ENCODE results near the gene EYS. TPM values are rescaled to one million over a fixed set of nuclear protein-coding genes. Genes with fewer than 3 reads are reported as not detected.

Gene EYS
- total RNA-seq, 6 experiments from 2014 or later, result 0.18 TPM; not detected in 5

GRCh38 chr6:65199683-65200082 is 507.3 kb downstream of the EYS start:
- H3K27ac Mint-ChIP-seq, result no peak overlapping the region
- peaks cover 24% of the 10 kb centered on the region for H3K9me3 Mint-ChIP-seq
- TF ChIP-seq CTCF (IDR thresholded peaks at IDR 0.05), result no peak
- DNase-seq, result no peak
- no peaks in the 10 kb centered on the region for H3K36me3 Mint-ChIP-seq (ENCODE audit: low read depth)
- no peaks in the 10 kb centered on the region; the same call in 1 of the 2 replicates for H3K27me3 Mint-ChIP-seq (ENCODE audit: insufficient read depth)
- H3K4me1 Mint-ChIP-seq (ENCODE audit: low read depth), result no peaks in the 10 kb centered on the region
- no peak overlapping the region for H3K4me3 Mint-ChIP-seq

DNA sequence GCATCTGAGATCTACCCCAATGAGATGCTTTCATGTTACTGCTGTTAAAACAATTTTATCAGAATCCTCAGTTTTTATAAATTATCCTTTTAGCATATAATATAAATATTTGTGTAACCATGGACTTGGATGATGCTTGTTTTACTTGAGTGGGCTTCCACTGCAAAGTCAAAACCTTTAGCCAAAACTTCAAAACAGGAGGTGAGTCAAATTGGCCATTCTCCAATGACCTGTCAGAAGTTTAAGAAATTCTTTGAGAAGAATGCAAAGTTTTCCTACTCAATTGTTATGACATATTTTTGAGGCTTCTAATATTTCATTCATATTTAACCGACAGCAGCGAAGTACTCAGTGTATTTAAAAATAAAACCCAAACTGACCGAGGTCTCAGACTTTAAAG is 507.9 kb downstream of the EYS start:
- no peaks in the 10 kb centered on the region for H3K36me3 Mint-ChIP-seq (ENCODE audit: low read depth)
- H3K4me3 Mint-ChIP-seq, result no peak overlapping the region
- no peaks in the 10 kb centered on the region for H3K4me1 Mint-ChIP-seq (ENCODE audit: low read depth)
- H3K27ac Mint-ChIP-seq, result no peak overlapping the region
- H3K27me3 Mint-ChIP-seq (ENCODE audit: insufficient read depth), result no peaks in the 10 kb centered on the region
- H3K9me3 Mint-ChIP-seq, result peaks cover 24% of the 10 kb centered on the region
- no peak for DNase-seq
- TF ChIP-seq CTCF (IDR thresholded peaks at IDR 0.05), result no peak

DNA sequence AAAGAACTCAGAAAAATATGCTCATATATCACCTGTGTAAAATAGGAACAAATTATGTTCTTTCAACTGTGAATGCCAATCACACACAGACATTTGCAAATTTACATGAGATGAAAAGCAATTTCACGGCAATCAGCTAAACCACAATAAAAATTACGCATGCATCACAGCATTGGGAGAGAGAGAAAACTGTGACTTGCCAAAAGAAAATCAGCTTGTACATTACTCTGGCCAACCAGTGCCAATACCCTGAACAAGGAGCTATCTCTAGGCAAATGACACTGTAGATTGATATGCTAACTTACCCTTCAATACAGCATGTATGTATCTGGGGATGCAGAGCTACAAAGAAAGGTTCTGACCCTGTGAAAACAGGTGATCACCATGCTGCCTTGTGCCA is 515.6 kb downstream of the EYS start:
- no peak for TF ChIP-seq CTCF (IDR thresholded peaks at IDR 0.05)
- DNase-seq, result no peak

DNA sequence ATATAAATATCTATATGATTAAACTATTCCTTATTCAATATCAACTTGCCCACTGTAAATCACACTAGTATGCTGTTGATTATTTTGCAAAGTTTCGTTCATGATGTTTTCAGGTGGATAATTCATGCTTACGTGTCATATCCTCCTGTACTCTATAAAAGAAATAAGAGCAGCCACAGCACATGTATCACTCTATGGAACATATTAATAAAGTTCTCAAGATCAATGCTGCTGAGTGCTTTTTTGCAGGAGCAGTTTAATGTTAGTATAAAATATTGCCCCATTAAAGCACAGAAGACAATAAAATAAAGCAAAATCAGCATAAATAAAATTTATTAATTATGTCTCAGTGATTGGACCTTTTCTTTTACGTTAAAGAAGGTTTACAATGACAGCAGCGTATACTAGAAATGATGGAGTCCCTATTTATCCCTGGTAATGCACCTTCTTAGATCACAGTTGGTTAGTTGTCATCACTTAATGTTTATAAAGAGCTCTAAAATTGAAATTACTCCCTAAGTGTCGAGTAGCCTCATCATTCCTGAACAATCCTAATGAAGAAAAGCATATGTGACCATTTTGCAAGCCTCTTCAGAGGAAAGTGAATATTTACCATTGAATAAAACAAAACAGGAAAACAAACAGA is 517.7 kb downstream of the EYS start:
- no peak for TF ChIP-seq CTCF (IDR thresholded peaks at IDR 0.05)
- no peak for DNase-seq
- no peaks in the 10 kb centered on the region for H3K36me3 Mint-ChIP-seq (ENCODE audit: low read depth)
- no peaks in the 10 kb centered on the region for H3K27me3 Mint-ChIP-seq (ENCODE audit: insufficient read depth)
- peaks cover 9% of the 10 kb centered on the region; the same call in 1 of the 2 replicates for H3K9me3 Mint-ChIP-seq
- H3K4me3 Mint-ChIP-seq, result no peak overlapping the region
- no peak overlapping the region for H3K27ac Mint-ChIP-seq
- H3K4me1 Mint-ChIP-seq (ENCODE audit: low read depth), result no peaks in the 10 kb centered on the region

More for the DNA sequence above, 515.6 kb downstream of the EYS start:
- Mint-ChIP-seq H3K36me3 (ENCODE audit: low read depth) (no peaks in the 10 kb centered on the region), H3K9me3 (peaks cover 6% of the 10 kb centered on the region), H3K4me3 (no peak overlapping the region), H3K4me1 (ENCODE audit: low read depth) (no peaks in the 10 kb centered on the region), H3K27ac (no peak overlapping the region), H3K27me3 (ENCODE audit: insufficient read depth) (no peaks in the 10 kb centered on the region)

DNA sequence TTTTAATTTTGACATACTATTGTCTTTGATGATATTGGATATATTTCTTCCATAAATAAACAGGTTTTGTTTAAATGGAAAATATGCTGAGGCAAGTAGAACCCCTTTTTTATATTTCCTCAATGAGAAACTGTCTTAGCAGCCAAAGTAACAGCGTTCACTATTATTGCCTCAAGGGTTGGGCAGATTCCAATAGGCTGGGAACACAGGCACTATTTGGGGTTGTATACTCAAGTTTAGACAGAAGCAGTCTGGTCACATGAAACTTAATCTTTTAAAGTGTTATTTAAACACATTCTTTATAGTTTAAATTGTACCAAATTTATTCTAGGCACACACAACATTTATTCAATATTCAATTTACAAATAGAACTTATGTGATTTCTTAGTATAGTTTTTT is 520.2 kb downstream of the EYS start:
- no peak overlapping the region for H3K27ac Mint-ChIP-seq
- H3K9me3 Mint-ChIP-seq, result peaks cover 9% of the 10 kb centered on the region; the same call in 1 of the 2 replicates
- TF ChIP-seq CTCF (IDR thresholded peaks at IDR 0.05), result no peak
- no peak for DNase-seq
- H3K4me1 Mint-ChIP-seq (ENCODE audit: low read depth), result no peaks in the 10 kb centered on the region
- no peak overlapping the region for H3K4me3 Mint-ChIP-seq
- H3K27me3 Mint-ChIP-seq (ENCODE audit: insufficient read depth), result no peaks in the 10 kb centered on the region
- no peaks in the 10 kb centered on the region for H3K36me3 Mint-ChIP-seq (ENCODE audit: low read depth)

Measured in HFFc6 (cell line).